Measurements from ENCODE around the gene C18orf63.

The C18orf63 gene

GRCh38 chr18:74315464-74316256, at the start of gene C18orf63:
Gene C18orf63 (plus strand): TSS chr18:74315839. CDS start chr18:74317866, 2,027 bp downstream.
- no peak within 1 kb of the TSS for H3K9ac ChIP-seq
- no peak within 1 kb of the TSS for H3K27ac ChIP-seq

GRCh38 chr18:74266161-74266560, 49.5 kb upstream of the C18orf63 start:
- H3K4me2 ChIP-seq, result no peak overlapping the region
- no peaks in the 10 kb centered on the region for H3K4me1 ChIP-seq
- no peak overlapping the region for H3K4me3 ChIP-seq
- no peak overlapping the region for H3K9ac ChIP-seq
- peaks cover 13 to 52% (median 27%) of the 10 kb centered on the region in 11 experiments for H3K36me3 ChIP-seq
- H3K27ac ChIP-seq, result no peak overlapping the region
- no peaks in the 10 kb centered on the region for H3K9me3 ChIP-seq (replicated peaks in 1 of 11)
- TF ChIP-seq Cebpa-rat (IDR thresholded peaks at IDR 0.05), result no peak
- peaks cover 0 to 14% (median 0%) of the 10 kb centered on the region in 11 experiments; a peak in 3 of 22 replicates for H4K20me1 ChIP-seq
- H3K27me3 ChIP-seq, result no peaks in the 10 kb centered on the region

More at GRCh38 chr18:74315464-74316256, at the start of gene C18orf63:
- Histone ChIP-seq H3K4me3 (no peak within 1 kb of the TSS), H3K36me3 (peaks cover 0 to 7% (median 0%) of the 10 kb centered on the region in 11 experiments; a peak in 2 of 22 replicates), H4K20me1 (no peaks in the 10 kb centered on the region), H3K4me2 (no peak within 1 kb of the TSS), H3K4me1 (no peaks in the 10 kb centered on the region), H3K9me3 (replicated peaks in 1 of 11) (peaks cover 43 to 61% (median 48%) of the 10 kb centered on the region in 11 experiments), H3K27me3 (no peaks in the 10 kb centered on the region)
- no peak for TF ChIP-seq Cebpa-rat (IDR thresholded peaks at IDR 0.05)

- peaks cover 0 to 14% (median 0%) of the 10 kb centered on the region in 11 experiments; a peak in 3 of 22 replicates for H4K20me1 ChIP-seq
- peaks cover 0 to 32% (median 8%) of the 10 kb centered on the region in 11 experiments; a peak in 15 of 22 replicates for H3K36me3 ChIP-seq
- H3K27me3 ChIP-seq, result no peaks in the 10 kb centered on the region
- H3K4me1 ChIP-seq, result no peaks in the 10 kb centered on the region
- no peaks in the 10 kb centered on the region for H3K9me3 ChIP-seq (replicated peaks in 1 of 11)
- H3K9ac ChIP-seq, result no peak overlapping the region
- H3K27ac ChIP-seq, result no peak overlapping the region
- no peak overlapping the region for H3K4me2 ChIP-seq
- H3K4me3 ChIP-seq, result no peak overlapping the region
- no peak for TF ChIP-seq Cebpa-rat (IDR thresholded peaks at IDR 0.05)
Observed at GRCh38 chr18:74268175-74268574, 47.5 kb upstream of the C18orf63 start.

- no peaks in the 10 kb centered on the region for H3K27me3 ChIP-seq
- no peak overlapping the region for H3K4me2 ChIP-seq
- no peaks in the 10 kb centered on the region for H3K9me3 ChIP-seq (replicated peaks in 1 of 11)
- H3K36me3 ChIP-seq, result peaks cover 0 to 29% (median 11%) of the 10 kb centered on the region in 11 experiments; a peak in 17 of 22 replicates
- no peaks in the 10 kb centered on the region for H3K4me1 ChIP-seq
- no peak for TF ChIP-seq Cebpa-rat (IDR thresholded peaks at IDR 0.05)
- H4K20me1 ChIP-seq, result peaks cover 0 to 14% (median 0%) of the 10 kb centered on the region in 11 experiments; a peak in 3 of 22 replicates
- H3K9ac ChIP-seq, result no peak overlapping the region
- H3K27ac ChIP-seq, result no peak overlapping the region
- H3K4me3 ChIP-seq, result no peak overlapping the region
Observed at GRCh38 chr18:74268933-74269620, 46.6 kb upstream of the C18orf63 start.

- Histone ChIP-seq H3K36me3 (peaks cover 0 to 27% (median 12%) of the 10 kb centered on the region in 11 experiments; a peak in 14 of 22 replicates), H3K9ac (no peak overlapping the region), H3K4me1 (no peaks in the 10 kb centered on the region), H3K9me3 (replicated peaks in 1 of 11) (no peaks in the 10 kb centered on the region), H3K27ac (no peak overlapping the region), H3K27me3 (no peaks in the 10 kb centered on the region), H3K4me3 (no peak overlapping the region), H3K4me2 (no peak overlapping the region), H4K20me1 (peaks cover 0 to 14% (median 0%) of the 10 kb centered on the region in 11 experiments; a peak in 3 of 22 replicates)
- TF ChIP-seq Cebpa-rat (IDR thresholded peaks at IDR 0.05), result no peak
Observed at GRCh38 chr18:74271635-74272034, 44.0 kb upstream of the C18orf63 start.

GRCh38 chr18:74273394-74273793, 42.2 kb upstream of the C18orf63 start:
- H3K9ac ChIP-seq, result no peak overlapping the region
- no peak for TF ChIP-seq Cebpa-rat (IDR thresholded peaks at IDR 0.05)
- H3K27ac ChIP-seq, result no peak overlapping the region
- H3K36me3 ChIP-seq, result peaks cover 0 to 32% (median 18%) of the 10 kb centered on the region in 11 experiments; a peak in 14 of 22 replicates
- H3K27me3 ChIP-seq, result no peaks in the 10 kb centered on the region
- peaks cover 0 to 8% (median 0%) of the 10 kb centered on the region in 11 experiments; a peak in 4 of 22 replicates for H4K20me1 ChIP-seq
- H3K4me1 ChIP-seq, result no peaks in the 10 kb centered on the region
- H3K9me3 ChIP-seq (replicated peaks in 1 of 11), result no peaks in the 10 kb centered on the region
- H3K4me2 ChIP-seq, result no peak overlapping the region
- no peak overlapping the region for H3K4me3 ChIP-seq

GRCh38 chr18:74274700-74275099, 40.9 kb upstream of the C18orf63 start:
- no peak for TF ChIP-seq Cebpa-rat (IDR thresholded peaks at IDR 0.05)
- H3K36me3 ChIP-seq, result peaks cover 0 to 35% (median 18%) of the 10 kb centered on the region in 11 experiments; a peak in 14 of 22 replicates
- no peak overlapping the region for H3K4me3 ChIP-seq
- no peak overlapping the region for H3K9ac ChIP-seq
- H3K4me1 ChIP-seq, result no peaks in the 10 kb centered on the region
- H3K4me2 ChIP-seq, result no peak overlapping the region
- H3K27me3 ChIP-seq, result no peaks in the 10 kb centered on the region
- peaks cover 0 to 3% (median 0%) of the 10 kb centered on the region in 11 experiments; a peak in 4 of 22 replicates for H4K20me1 ChIP-seq
- no peaks in the 10 kb centered on the region for H3K9me3 ChIP-seq (replicated peaks in 1 of 11)
- no peak overlapping the region for H3K27ac ChIP-seq

- H3K27ac ChIP-seq, result no peak overlapping the region
- H3K4me2 ChIP-seq, result no peak overlapping the region
- peaks cover 0 to under 1% (median 0%) of the 10 kb centered on the region in 11 experiments; a peak in 3 of 22 replicates for H4K20me1 ChIP-seq
- H3K4me3 ChIP-seq, result no peak overlapping the region
- H3K4me1 ChIP-seq, result no peaks in the 10 kb centered on the region
- no peak overlapping the region for H3K9ac ChIP-seq
- H3K27me3 ChIP-seq, result no peaks in the 10 kb centered on the region
- H3K9me3 ChIP-seq (replicated peaks in 1 of 11), result no peaks in the 10 kb centered on the region
- TF ChIP-seq Cebpa-rat (IDR thresholded peaks at IDR 0.05), result no peak
- H3K36me3 ChIP-seq, result peaks cover 0 to 35% (median 18%) of the 10 kb centered on the region in 11 experiments; a peak in 14 of 22 replicates
Observed at GRCh38 chr18:74275736-74276135, 39.9 kb upstream of the C18orf63 start.

- H3K36me3 ChIP-seq, result peaks cover 0 to 35% (median 18%) of the 10 kb centered on the region in 11 experiments; a peak in 14 of 22 replicates
- peaks cover 0 to 8% (median 6%) of the 10 kb centered on the region in 10 experiments; a peak in 18 of 20 replicates for H3K4me1 ChIP-seq
- no peak overlapping the region for H3K9ac ChIP-seq
- H3K9me3 ChIP-seq (replicated peaks in 1 of 11), result no peaks in the 10 kb centered on the region
- no peak overlapping the region for H3K4me2 ChIP-seq
- no peaks in the 10 kb centered on the region for H3K27me3 ChIP-seq
- no peak overlapping the region for H3K27ac ChIP-seq
- no peak for TF ChIP-seq Cebpa-rat (IDR thresholded peaks at IDR 0.05)
- peaks cover 0 to 7% (median 0%) of the 10 kb centered on the region in 11 experiments; a peak in 3 of 22 replicates for H4K20me1 ChIP-seq
- no peak overlapping the region for H3K4me3 ChIP-seq
Observed at GRCh38 chr18:74276609-74277008, 39.0 kb upstream of the C18orf63 start.

Measured in BLaER1 treated with 17β-estradiol and CSF1 and Interleukin-3, amounts not matched to agents 10 nM and 100 nM (cell line).